HG03354 (cell line): ENCODE results near the gene SPINK6.

Experiments
- ATAC-seq: cut with Tn5 transposase; IDR thresholded peaks from one replicate; pipeline ENCODE4 v1.9.1; 2021; ENCODE audit warnings: mild to moderate bottlenecking; ENCODE audit not compliant: unreplicated experiment, poor library complexity, severe bottlenecking

SPINK6 gene, protein sequence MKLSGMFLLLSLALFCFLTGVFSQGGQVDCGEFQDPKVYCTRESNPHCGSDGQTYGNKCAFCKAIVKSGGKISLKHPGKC

DNA sequence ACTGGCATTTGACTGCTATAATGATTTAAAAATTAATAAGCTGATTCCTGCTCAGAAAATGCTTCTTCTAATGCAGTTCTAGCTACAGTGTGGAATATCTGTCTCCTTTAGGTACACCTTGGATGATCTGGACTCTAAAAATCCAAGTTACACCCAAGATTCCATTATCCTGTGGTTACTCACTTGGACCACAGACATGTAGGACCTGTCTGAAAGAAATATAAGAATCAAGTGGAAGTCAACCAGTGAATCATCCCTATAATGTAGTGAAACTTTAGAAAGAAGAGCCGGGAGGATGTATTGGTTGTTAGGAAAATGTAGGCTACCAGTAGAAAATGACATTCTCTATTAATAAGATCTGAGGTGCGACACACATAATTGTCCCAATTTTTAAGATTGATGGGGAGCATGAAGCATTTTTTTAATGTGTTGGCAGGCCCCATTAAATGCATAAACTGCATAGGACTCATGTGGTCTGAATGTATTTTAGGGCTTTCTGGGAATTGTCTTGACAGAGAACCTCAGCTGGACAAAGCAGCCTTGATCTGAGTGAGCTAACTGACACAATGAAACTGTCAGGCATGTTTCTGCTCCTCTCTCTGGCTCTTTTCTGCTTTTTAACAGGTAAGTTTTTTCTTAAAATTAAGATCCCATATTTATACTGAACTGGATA lies at the start of gene SPINK6:
Gene SPINK6 (plus strand): TSS at position 512 of the 673 bp plus-strand sequence. CDS start 55 bp downstream, at position 567.
- ATAC-seq, result no peak

DNA sequence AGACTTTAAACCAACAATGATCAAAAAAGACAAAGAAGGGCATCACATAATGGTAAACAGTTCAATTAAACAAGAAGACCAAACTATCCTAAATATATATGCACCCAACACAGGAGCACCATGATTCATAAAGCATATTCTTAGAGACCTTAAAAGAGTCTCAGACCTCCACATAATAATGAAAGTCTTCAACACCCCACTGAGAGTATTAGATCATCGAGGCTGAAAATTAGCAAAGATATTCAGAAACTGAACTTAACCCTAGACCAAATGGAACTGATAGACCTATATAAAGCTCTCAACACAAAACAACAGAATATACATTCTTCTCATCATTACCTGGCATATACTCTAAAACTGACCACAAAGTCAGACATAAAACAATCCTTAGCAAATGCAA lies 46.2 kb upstream of the SPINK6 start:
- no peak for ATAC-seq

DNA sequence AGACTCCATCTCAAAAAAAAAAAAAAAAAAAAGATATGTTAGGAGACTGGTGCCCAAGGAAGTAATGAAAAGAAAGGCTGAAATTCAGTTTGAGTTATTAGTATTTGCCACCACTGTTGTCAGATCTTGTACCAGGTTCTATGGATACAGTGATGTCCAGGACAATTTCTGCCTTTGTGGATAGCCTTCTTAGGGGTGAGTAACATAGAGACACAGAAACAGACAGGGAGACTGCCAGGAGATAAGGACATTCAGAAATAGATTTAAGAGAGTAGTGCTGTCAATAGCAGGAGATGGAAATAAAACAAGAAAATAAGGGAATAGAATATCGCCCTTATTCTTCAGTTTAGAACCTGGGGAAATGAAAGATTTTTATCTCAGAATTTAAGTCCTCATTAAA lies 40.8 kb upstream of the SPINK6 start:
- no peak for ATAC-seq

DNA sequence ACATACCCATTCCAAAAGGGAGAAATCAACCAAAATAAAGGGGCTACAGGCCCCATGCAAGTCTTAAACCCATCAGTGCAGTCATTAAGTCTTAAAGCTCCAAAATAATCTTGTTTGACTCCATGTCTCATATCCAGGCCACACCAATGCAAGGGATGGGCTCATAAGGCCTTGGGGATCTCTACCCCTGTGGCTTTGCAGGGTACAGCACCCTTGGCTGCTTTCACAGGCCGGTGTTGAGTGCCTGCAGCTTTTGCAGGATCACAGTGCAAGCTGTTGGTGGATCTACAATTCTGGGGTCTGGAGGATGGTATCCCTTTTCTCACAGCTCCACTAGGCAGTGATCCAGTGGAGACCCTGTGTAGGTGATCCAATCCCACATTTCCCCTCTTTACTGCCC lies 39.5 kb upstream of the SPINK6 start:
- no peak for ATAC-seq

DNA sequence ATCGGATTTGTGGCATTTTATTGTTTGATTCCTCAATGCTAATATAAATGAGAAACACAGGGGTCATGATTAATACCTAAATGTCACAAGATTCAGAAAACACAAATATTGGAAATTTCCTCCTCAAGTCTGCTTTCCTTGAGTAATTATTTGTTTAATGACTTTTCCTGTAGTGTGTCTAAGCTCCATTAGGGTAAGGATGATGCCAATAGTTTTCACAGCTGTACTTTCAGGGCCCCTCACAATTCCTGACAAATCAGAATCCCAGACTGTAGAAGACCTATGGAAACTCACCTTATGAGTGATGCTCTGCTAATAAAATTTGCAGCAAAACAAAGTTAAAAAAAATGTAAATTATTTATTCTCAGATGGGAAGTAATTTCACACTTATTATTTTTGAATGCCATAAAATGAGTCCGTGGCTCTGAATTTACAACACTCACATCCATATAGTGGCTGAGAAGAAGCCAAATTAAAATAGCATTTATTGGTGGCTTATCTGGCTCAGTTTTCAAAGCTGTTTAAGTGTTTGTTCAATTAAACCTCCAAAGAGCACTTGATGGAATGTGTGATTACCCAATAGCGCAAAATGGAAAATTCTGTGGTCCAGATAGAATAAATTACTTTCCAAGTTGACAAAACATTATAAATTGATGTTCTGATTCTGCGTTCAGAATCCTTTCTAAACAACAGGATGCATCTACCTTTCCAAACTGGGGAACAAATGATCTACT lies 36.1 kb upstream of the SPINK6 start:
- ATAC-seq, result no peak

DNA sequence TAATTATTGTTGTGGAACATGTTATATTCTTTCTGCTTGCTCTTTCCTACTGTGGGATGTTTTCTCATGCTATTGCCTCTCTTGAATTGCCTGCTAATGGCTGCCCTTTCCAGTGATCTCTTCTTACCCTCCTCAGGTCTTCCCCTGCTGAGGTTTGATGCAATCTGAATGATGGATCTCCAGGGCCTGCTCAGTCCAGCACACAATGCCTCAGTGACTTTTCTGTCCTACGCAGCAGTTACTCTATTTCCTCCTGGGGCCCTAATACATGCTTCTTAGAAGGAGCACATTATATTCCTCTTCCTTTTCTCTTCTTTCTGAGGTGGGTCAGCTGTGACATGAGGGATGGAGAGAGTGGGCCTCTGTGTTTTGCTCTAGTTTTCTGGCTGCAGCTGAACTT lies 34.6 kb upstream of the SPINK6 start, which contains the start of gene SPINK14:
Gene SPINK14 (plus strand): TSS at position 301 of the 400 bp plus-strand sequence. CDS start 1,187 bp downstream, outside the sequence.
- ATAC-seq, result no peak

DNA sequence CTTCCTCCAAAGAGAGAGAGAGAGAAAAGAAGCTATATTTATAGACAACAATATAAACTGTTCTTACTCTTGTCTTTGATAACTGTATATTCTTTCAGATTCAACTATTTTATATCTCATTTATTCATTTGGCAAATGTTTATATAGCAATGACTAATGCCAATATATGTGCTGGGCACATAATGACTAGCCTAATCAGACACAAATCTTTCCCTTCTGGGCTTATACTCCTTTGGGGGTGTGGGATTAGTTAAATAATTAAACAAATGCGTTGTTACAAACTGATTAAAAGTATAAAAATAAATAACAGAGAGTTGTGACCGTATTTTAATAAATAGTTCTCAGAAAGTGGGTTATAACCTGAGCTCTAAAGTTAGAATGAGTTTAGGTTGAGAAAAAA lies 30.5 kb upstream of the SPINK6 start:
- no peak for ATAC-seq

DNA sequence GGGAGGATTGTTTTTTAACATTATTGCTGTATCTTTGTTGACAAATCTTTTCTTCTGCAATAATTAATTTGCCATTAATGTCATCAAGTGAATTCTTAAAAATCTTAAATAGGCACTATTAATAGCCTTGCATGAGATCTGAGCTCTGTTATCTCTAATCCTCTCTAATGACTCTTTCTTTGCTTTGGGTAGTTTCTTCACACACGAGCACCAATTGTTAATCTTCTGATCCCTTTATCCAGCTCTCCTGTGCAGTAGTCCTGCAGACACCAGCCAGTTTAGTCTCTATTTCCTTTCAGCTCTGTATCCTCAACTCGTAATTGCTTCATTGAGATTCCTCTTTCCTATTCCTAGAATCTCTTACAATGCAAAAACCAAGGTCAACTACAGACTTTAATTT lies 26.4 kb upstream of the SPINK6 start:
- ATAC-seq, result no peak

DNA sequence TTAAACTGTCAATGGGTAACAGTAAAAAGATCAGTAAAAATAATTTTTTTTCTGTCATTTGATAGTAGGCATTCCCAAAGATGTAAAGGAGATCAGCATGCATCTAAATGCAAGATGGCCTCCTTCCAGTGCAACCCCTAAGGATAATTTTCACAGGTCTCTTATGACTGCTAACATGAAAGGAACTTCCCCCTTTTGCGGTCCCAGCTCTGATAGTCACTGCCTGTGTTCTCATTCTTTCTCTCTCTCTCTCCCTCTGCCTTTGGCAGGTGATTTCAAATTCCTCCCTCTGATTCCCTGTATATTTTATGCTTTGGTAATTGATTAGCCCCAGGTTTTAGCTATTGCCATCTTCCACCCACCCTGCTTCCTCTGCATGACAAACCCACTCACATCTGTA lies 25.6 kb upstream of the SPINK6 start:
- no peak for ATAC-seq

DNA sequence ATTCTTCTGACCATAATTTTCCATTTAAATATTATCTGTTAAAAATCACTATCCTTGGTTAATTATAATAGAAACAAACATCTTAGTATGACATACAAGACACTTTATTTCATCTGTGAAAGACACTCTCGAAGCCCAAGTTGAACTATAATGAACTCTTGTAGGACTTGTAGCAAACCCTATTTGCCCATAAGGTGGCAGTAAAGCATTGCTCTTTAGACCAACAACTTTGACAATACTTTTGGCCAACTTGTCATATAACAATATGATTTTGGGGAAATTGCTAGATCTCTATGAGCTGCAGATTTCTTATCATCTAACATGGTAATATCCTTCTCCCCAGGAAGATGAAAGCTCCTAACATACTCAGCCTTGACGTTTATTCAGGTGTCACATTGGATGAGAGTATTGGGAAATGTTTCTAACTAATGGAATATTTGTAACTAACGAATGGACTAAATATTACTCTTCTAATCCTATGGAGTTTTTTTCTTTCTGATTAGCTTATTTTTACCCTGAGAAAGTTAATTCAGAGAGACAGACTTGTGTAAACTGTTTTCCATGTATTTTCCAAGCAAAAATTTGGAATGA lies 23.5 kb upstream of the SPINK6 start:
- peak; percentile 76 for ATAC-seq

DNA sequence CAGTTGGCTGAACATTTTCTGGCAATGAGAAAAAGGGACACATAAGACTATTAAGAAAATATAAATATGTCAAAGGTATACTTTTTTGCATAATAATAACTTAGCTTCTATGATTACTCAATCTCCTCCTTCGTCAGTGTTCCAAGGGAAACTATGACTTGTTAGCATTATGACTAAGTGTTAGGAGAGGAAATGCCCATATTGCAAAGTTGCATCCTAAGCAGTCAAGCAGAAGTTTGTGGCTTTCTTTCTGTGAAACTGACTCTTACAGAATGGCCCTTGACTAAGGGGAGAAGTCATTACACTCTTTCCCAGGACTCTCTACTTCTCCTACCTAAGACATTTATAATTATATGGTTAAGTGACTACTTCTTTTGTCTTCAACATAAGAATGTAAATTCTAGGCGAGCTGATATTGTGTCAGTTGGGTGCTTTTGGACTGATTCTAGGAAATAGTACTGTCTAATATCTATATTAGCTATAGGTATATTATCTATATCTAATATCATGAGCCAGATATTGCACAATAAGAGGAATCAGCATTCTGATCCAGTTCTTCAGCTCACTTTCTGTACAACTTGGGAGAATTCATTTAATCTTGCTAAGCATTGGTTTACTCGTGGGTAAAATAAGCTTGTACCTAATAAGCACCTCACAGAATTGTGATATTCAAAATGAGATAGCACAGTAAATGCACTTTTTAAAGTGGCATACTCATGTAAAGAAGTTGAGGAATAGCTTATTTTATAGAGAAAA lies 16.4 kb upstream of the SPINK6 start:
- ATAC-seq, result peak; percentile 81

DNA sequence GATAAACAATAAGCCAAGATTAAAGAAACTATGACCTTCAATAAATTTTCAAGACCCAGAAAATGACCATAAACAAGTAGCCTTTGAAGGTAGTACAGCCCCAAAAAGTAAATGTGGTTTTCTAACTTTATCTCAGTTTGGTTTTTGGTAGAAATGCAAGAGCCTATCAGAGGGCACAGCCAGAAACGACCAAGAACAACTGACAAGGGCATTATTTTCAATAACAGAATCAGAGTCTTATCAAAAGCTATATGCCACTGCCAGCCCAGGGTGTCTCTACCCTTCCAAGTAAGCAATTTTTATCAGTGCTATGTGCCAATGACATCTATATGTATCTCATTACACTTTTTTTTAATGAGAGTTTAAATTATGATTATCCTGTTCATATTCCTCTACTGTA lies 11.8 kb upstream of the SPINK6 start:
- ATAC-seq, result no peak

DNA sequence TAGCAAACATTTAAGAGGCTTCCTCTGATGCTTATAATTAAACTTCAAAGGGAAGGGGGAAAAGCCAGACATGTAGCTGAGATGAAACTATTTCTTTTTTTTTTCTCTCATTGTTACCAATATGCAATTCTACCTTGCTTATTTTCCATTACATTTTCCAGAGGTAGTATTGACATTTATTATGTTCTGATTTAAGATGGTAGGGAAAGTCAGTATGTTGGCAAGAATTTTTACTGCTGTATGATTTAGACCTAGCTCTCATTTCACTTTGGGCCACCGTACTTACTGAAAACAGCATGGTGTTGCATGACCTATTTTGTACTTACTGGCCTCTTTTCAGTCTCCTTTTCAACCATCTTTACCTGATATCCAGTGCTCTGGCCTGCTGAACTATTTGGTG lies 9.6 kb upstream of the SPINK6 start:
- no peak for ATAC-seq

DNA sequence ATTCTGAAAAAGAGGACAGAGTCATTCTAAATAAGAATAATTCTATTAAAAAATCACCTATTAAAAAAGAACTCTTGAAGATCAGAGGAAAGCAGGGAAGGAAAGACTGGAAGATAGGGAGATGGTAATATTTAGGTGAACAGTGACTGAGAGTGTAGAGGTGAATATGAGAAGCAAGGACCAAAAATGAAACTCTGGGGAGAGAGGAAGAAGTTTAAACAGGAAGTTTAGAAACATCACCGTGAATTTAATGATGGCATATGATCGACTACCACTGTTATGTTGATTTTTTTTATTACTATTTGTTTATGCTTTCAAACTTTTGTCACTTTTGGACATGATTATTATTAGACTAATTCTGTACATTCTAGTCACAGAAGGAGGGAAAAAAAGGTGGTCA lies 1.7 kb upstream of the SPINK6 start:
- no peak for ATAC-seq

DNA sequence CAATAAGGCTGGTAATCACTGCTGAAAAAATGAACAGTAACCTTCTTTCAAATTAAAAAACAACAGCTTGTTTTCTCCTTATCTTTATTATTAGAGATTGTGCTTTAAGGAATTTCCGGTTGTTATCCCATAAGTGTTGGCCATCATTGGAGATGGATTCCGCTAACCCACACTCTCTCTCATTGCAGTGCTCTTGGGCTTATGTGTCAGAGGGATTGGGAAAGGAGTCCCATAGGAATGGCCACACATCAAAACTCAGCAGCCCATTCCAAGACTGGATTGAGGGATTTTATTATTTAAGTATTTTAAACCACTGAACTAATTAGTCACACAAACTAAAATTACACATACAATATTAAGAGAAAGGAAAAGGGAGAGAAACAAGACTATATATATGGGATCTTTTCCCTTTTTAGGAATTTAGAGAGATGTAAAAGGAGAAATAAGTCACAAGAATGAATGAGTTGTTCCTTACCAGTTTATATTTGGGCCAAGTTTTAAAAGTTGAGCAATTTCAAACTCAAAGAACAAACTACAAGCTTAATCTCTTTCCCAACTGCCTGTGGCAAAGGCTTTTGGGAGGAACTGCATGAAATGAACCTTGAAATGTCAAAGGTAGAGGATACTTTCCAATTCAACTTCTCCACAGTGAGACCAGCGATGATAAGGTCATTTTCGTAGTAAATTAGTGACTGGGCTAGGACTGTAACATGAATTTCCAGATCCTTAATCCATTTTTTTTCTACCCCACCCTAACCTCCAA lies 2.4 kb downstream of the SPINK6 start:
- no peak for ATAC-seq

DNA sequence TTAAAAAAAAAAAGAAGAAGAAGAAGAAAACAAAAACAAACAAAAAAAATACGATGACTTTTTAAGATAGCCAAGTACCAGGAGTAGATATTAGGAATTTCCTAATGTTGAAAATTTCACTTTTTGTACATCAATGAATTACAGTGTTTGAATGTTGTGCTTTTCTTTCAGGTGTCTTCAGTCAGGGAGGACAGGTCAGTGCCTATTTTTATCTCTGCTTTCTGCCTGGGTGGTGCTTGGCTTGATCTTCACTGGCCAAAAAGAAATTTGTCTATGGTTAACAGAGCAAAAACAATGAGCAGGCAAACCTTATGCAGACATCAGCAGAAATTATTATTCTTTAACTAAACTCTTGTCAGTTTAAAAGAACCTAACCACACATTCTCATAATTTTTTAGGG lies 3.0 kb downstream of the SPINK6 start:
- no peak for ATAC-seq

DNA sequence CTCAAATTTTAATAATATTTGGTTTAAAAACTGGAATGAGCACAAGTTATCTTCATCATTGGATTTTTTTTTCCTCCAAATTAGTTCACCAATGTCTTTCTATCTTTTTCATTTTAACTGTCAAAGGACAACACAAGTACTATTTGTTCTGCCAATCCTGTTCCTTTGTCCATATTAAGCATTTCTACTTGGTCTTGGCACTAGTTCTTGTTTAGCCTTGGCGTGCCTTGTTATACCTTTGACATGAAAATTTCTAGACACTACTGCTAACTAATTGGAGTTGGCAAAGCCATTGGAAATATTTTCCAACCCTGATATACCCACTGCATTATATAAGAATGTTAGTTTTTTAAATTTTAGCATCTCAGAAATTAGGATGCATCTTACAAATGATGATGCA lies 3.8 kb downstream of the SPINK6 start:
- no peak for ATAC-seq

DNA sequence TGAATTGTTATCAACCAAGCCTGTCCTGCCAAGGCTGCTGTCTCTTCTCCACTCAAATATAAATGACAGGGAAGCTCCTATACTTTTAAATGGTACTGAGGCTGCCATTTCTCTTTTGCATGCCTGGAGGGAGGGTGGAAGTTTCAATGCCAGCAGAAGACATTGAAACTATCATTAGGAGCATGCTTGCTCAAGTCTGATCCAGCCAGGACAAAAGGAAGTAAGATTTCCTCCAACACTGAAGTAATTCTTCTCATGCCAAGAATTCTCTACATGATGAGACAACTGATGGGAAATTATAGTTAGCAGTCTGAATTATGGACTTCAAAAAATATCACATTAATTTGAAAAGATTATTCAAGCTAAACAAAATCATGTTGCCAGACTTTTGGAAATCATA lies 5.4 kb downstream of the SPINK6 start:
- no peak for ATAC-seq

DNA sequence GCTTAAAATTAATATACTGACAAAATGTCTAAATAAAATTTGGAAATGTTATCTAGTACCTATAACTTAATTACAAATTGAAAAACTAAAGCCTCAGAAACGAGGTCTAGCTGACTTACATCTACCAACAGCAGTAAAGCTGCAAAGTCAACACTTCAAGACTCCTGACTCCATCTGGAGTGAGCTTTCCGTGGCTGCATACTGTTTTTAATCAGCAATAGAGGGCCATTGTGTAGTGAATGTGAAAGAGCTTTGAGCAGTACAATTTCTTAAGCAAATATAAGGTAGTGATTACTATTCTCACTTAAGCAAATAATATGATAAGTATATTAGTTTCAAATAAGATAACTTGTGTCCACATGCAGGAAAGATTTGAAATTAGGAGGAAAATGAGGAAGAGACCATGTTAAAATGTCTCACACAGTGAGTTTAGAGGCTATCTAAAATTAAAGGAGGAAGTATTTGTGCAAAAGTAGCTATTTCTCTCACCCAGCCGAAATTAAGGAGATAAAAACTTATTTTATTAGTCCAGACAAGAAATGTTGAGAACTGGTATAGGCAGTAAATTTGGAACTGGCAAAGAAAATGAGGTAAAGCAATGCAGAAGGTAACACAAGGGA lies 6.4 kb downstream of the SPINK6 start:
- no peak for ATAC-seq
